Heart left ventricle (tissue), 13 donors: ENCODE data around the gene SNED1.

Experiments used
- POLR2A ChIP-seq, 2 donors: fragments of 450-650 bp; IDR thresholded peaks; one replicate each; pipeline ENCODE4 v1.6.1; 2017; ENCODE audit warnings: antibody characterized with exemption in 2 of 2, mild to moderate bottlenecking in 2 of 2, moderate library complexity in 2 of 2
- TF ChIP-seq, protein P1 (sequence below), 12 donors: fragments of 200-600 bp; sonication (generic) in 4 of 12; IDR thresholded peaks; one replicate each; pipeline versions ENCODE4 v1.5.0 to v1.8.0; 2018 to 2022; ENCODE audit warnings: antibody characterized with exemption in 12 of 12, mild to moderate bottlenecking in 5 of 12
- donor health status: ischemic (EF 13 %, LVEDD 7.1; RV severe dilation, severe dysfunction).
- donor health status: DM: no; HTN: yes; CAD: no.
- donor health status: DM: no; HTN: no; CAD: no.
- donor health status: ischemic (EF 25% LVEDD 6.9; RV normal size, moderate dysfunction).
- donor health status: ischemic (EF 25% LVEDD 5.7; RV mildly dilated, moderate dysfunction).
- donor health status: ischemic (EF 35%, LVEDD 5.7; RV mildly dilated, moderate dysfunction).
- donor health status: nonischemic (EF 11% LVEDD 7.7; RV severe dilation, severe dysfunction).
- donor health status: DM: yes; HTN: yes; CAD: no.
- donor health status: PGD.
- donor health status: ischemic (EF 29% LVEDD 5.4; RV normal size, mild dysfunction).
- donor health status: nonischemic (EF 23%, LVEDD 6.1; RV moderate dilation, normal function).

- TF ChIP-seq, protein P1, sequence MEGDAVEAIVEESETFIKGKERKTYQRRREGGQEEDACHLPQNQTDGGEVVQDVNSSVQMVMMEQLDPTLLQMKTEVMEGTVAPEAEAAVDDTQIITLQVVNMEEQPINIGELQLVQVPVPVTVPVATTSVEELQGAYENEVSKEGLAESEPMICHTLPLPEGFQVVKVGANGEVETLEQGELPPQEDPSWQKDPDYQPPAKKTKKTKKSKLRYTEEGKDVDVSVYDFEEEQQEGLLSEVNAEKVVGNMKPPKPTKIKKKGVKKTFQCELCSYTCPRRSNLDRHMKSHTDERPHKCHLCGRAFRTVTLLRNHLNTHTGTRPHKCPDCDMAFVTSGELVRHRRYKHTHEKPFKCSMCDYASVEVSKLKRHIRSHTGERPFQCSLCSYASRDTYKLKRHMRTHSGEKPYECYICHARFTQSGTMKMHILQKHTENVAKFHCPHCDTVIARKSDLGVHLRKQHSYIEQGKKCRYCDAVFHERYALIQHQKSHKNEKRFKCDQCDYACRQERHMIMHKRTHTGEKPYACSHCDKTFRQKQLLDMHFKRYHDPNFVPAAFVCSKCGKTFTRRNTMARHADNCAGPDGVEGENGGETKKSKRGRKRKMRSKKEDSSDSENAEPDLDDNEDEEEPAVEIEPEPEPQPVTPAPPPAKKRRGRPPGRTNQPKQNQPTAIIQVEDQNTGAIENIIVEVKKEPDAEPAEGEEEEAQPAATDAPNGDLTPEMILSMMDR (IDR thresholded peaks at IDR 0.05): no peak
- no peak for TF ChIP-seq POLR2A (IDR thresholded peaks at IDR 0.05)
Measured at GRCh38 chr2:241011296-241011600, 12.8 kb downstream of the SNED1 start.
